KOPT-K1 (cell line): Measurements from ENCODE around the gene CDK15.

ENCODE experiments used
- H3K27ac ChIP-seq: fragments of 200-600 bp; sonication (generic); 2 replicates; pipeline ENCODE4 v1.5.1; 2016; ENCODE audit warnings: antibody characterized with exemption, mild to moderate bottlenecking, low read depth, low read length; ENCODE audit not compliant: poor library complexity, severe bottlenecking
- H3K36me3 ChIP-seq: fragments of 200-600 bp; sonication (generic); 2 replicates; pipeline ENCODE4 v1.5.1; 2017; ENCODE audit warnings: antibody characterized with exemption, mild to moderate bottlenecking, low read length, moderate library complexity; ENCODE audit not compliant: insufficient read depth
- H3K9me3 ChIP-seq: fragments of 200-600 bp; sonication (generic); 2 replicates; pipeline ENCODE4 v1.5.1; 2017; ENCODE audit warnings: antibody characterized with exemption, low read length, mild to moderate bottlenecking; ENCODE audit not compliant: insufficient read depth, poor library complexity, severe bottlenecking

CDK15 gene

GRCh38 chr2:201887773-201888425 is 81.6 kb downstream of the CDK15 start:
- H3K36me3 ChIP-seq = no peaks in the 10 kb centered on the region
- H3K27ac ChIP-seq = no peak overlapping the region
- H3K9me3 ChIP-seq = no peaks in the 10 kb centered on the region

- Histone ChIP-seq H3K9me3 (no peaks in the 10 kb centered on the region), H3K27ac (no peak overlapping the region), H3K36me3 (no peaks in the 10 kb centered on the region)
These were observed 82.1 kb downstream of the CDK15 start for GRCh38 chr2:201888426-201888800.

GRCh38 chr2:201890453-201890852 is 84.1 kb downstream of the CDK15 start:
- H3K9me3 ChIP-seq = no peaks in the 10 kb centered on the region
- H3K36me3 ChIP-seq = no peaks in the 10 kb centered on the region
- no peak overlapping the region for H3K27ac ChIP-seq

- Histone ChIP-seq H3K36me3 (no peaks in the 10 kb centered on the region), H3K27ac (no peak overlapping the region), H3K9me3 (no peaks in the 10 kb centered on the region)
These were observed 85.3 kb downstream of the CDK15 start for GRCh38 chr2:201891676-201892075.

- H3K27ac ChIP-seq = no peak overlapping the region
These were observed 86.2 kb downstream of the CDK15 start for GRCh38 chr2:201892516-201892915.

GRCh38 chr2:201900362-201900761 is 94.0 kb downstream of the CDK15 start:
- Histone ChIP-seq H3K36me3 (no peaks in the 10 kb centered on the region), H3K9me3 (no peaks in the 10 kb centered on the region), H3K27ac (no peak overlapping the region)

More at GRCh38 chr2:201892516-201892915, 86.2 kb downstream of the CDK15 start:
- Histone ChIP-seq H3K36me3 (no peaks in the 10 kb centered on the region), H3K9me3 (no peaks in the 10 kb centered on the region)

GRCh38 chr2:201901786-201902185 is 95.4 kb downstream of the CDK15 start:
- Histone ChIP-seq H3K9me3 (no peaks in the 10 kb centered on the region), H3K27ac (no peak overlapping the region), H3K36me3 (no peaks in the 10 kb centered on the region)

- Histone ChIP-seq H3K9me3 (no peaks in the 10 kb centered on the region), H3K36me3 (no peaks in the 10 kb centered on the region), H3K27ac (no peak overlapping the region)
These were observed 98.4 kb downstream of the CDK15 start for GRCh38 chr2:201904538-201905420.

GRCh38 chr2:201906777-201907562 is 100.6 kb downstream of the CDK15 start:
- no peak overlapping the region for H3K27ac ChIP-seq
- H3K36me3 ChIP-seq = no peaks in the 10 kb centered on the region
- H3K9me3 ChIP-seq = no peaks in the 10 kb centered on the region

GRCh38 chr2:201907563-201907881 is 101.2 kb downstream of the CDK15 start:
- no peaks in the 10 kb centered on the region for H3K9me3 ChIP-seq
- H3K36me3 ChIP-seq = no peaks in the 10 kb centered on the region
- H3K27ac ChIP-seq = no peak overlapping the region

GRCh38 chr2:201908901-201909300 is 102.6 kb downstream of the CDK15 start:
- no peaks in the 10 kb centered on the region for H3K9me3 ChIP-seq
- H3K36me3 ChIP-seq = no peaks in the 10 kb centered on the region
- H3K27ac ChIP-seq = no peak overlapping the region

GRCh38 chr2:201909348-201909747 is 103.0 kb downstream of the CDK15 start:
- Histone ChIP-seq H3K36me3 (no peaks in the 10 kb centered on the region), H3K9me3 (no peaks in the 10 kb centered on the region), H3K27ac (no peak overlapping the region)

- peak overlapping the region; percentile 16 for H3K27ac ChIP-seq
- H3K9me3 ChIP-seq = no peaks in the 10 kb centered on the region
- no peaks in the 10 kb centered on the region for H3K36me3 ChIP-seq
These were observed 103.6 kb downstream of the CDK15 start for GRCh38 chr2:201909961-201910361.

- H3K36me3 ChIP-seq = no peaks in the 10 kb centered on the region
- H3K27ac ChIP-seq = no peak overlapping the region
- no peaks in the 10 kb centered on the region for H3K9me3 ChIP-seq
These were observed 105.0 kb downstream of the CDK15 start for GRCh38 chr2:201911372-201911771.

- no peaks in the 10 kb centered on the region for H3K9me3 ChIP-seq
- H3K36me3 ChIP-seq = no peaks in the 10 kb centered on the region
- H3K27ac ChIP-seq = no peak overlapping the region
These were observed 106.9 kb downstream of the CDK15 start for GRCh38 chr2:201913201-201913600.
